ENCODE data around the gene MAMDC2.

MAMDC2 gene

DNA sequence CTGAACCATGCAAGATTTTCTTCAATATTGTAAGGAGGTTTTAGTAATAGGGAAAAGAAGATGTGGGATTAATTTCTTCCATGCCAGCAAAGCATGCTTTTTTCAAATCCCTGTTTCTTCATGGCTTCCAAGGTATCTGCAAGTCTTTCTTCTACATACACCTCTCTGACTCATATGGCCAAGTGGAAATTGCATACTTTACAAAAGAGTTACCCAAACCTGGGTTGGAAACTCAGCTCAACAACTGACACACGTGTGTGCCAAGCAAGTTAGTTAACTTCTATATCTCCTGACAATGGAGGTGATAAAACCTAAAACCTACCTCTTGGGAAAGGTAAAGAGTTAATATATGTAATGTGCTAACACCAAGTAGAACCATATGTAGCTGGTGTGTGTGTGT, 28.5 kb upstream of the MAMDC2 start:
- no peak overlapping the region for H3K27ac ChIP-seq
- TF ChIP-seq CTCF (IDR thresholded peaks at IDR 0.05): no peak
- H3K4me3 ChIP-seq: no peak overlapping the region
- no peak for DNase-seq (ENCODE audit: low spot score)

- DNase-seq (ENCODE audit: low spot score): no peak
- no peak overlapping the region for H3K4me3 ChIP-seq
Observed at GRCh38 chr9:70020217-70020616, 23.4 kb upstream of the MAMDC2 start.

GRCh38 chr9:70020991-70021571, 22.6 kb upstream of the MAMDC2 start:
- no peak for DNase-seq (ENCODE audit: low spot score)
- H3K27ac ChIP-seq: no peak overlapping the region
- H3K4me3 ChIP-seq: no peak overlapping the region
- TF ChIP-seq CTCF (IDR thresholded peaks at IDR 0.05): no peak

More at GRCh38 chr9:70020217-70020616, 23.4 kb upstream of the MAMDC2 start:
- TF ChIP-seq CTCF (IDR thresholded peaks at IDR 0.05): no peak
- no peak overlapping the region for H3K27ac ChIP-seq

DNA sequence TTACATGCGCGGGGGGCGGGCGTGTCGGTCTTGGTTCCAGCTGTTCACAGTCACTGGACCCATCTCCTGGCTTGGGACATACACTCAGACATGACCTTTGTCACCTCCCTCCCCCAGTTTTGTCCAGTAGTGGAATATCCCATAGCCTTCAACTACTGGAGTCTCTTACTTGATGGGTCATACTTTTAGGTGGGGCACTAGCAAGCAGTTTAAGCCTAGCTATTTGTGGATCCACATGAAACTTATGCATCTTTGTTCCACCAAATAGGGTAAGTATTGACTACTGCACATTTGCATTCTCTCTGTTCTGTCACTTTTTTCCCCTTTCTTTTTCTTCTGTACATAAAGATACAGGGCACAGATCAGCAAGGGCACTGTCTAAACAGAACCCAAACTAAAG, 15.4 kb upstream of the MAMDC2 start:
- no peak for DNase-seq (ENCODE audit: low spot score)
- H3K4me3 ChIP-seq: no peak overlapping the region
- no peak overlapping the region for H3K27ac ChIP-seq
- no peak for TF ChIP-seq CTCF (IDR thresholded peaks at IDR 0.05)

DNA sequence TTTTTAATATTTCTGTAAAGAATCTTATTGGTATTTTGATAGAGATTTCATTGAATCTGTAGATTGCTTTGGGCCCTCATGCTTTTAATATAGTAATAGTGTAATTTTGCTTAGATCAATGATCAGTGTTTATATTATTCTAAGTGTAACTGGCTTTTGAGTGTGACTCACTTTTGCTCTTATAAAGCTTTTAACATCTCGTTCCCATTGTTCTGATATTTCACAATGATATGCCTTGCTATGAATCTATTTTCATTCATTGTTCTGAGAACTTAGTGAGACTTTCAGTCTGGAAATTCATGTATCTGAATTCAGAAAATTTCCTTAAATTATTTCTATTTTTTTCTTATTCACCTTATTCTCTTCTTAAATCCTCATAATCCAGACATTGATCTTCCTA, 13.5 kb upstream of the MAMDC2 start:
- no peak for DNase-seq (ENCODE audit: low spot score)
- no peak overlapping the region for H3K4me3 ChIP-seq
- no peak for TF ChIP-seq CTCF (IDR thresholded peaks at IDR 0.05)
- no peak overlapping the region for H3K27ac ChIP-seq

GRCh38 chr9:70031141-70031545, 12.5 kb upstream of the MAMDC2 start:
- H3K27ac ChIP-seq: no peak overlapping the region
- no peak for TF ChIP-seq CTCF (IDR thresholded peaks at IDR 0.05)
- no peak for DNase-seq (ENCODE audit: low spot score)
- H3K4me3 ChIP-seq: no peak overlapping the region

GRCh38 chr9:70034271-70034711, 9.4 kb upstream of the MAMDC2 start:
- H3K4me3 ChIP-seq: no peak overlapping the region
- TF ChIP-seq CTCF (IDR thresholded peaks at IDR 0.05): no peak
- DNase-seq (ENCODE audit: low spot score): no peak
- no peak overlapping the region for H3K27ac ChIP-seq

All from coronary artery (tissue), 2 donors.